ENCODE data around the gene MST1.

The MST1 gene

DNA sequence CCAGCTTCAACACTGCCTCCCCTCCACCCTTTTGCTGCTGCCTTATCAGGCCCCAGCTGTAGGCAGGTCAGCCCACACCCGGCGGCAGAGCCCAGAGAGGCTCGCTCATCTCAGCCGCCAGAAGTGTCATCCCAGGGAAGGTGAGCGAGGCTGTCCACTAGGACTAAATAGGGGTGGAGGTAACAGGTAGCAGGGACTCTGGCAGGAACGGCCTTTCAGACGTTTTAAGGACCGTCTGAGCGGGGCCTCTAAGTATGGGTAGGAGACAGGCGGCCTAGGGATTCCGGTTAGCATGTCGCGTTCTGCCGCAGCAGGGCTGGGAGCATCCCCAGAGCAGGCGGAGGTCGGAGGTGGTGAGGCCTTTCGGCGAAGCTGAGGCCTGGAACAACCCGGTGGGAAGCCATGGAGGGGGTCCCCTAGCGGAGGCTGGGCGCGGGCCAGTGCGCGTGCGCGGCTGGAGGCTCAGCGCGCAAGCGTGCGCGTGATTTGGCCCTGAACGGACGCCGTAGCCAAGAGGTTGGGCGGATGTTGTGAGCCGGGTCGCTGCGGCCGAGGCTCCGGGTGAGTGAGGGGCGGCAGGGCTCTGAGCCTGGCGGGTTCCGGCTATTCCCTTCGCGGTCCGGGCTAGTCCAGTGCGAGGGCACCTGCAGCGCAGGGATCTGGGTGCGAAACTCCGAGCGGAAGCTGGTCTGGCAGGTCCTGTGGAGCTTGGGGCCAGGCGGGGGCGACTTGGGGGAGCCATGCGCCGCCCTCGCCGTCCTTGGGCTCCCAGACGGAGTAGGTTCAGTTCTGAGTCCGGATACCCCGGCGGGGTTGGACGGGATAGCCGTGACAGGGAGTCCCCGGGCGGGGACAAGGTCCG, at the start of gene MST1, which contains the start of gene RNF123:
Gene MST1 (minus strand): TSS at position 429 of the 862 bp plus-strand sequence. CDS start 783 bp downstream, outside the sequence.
Gene RNF123 (plus strand): TSS at position 512 of the 862 bp plus-strand sequence. CDS start 1,609 bp downstream, outside the sequence.
- Histone ChIP-seq H3K4me1 (ENCODE audit: control insufficient read depth, insufficient read depth, low read length) (peaks cover 26% of the 10 kb centered on the region), H3K9me3 (ENCODE audit: control insufficient read depth in 2 of 2, low read length in 2 of 2) (no peaks in the 10 kb centered on the region), H3K9ac (ENCODE audit: low read length in 2 of 2) (peak within 1 kb of the TSS; percentile 85 to 93), H3K4me3 (ENCODE audit: low read length in 2 of 2) (peak within 1 kb of the TSS; percentile 81 to 96), H3K27ac (ENCODE audit: low read length) (peak within 1 kb of the TSS; percentile 46), H3K36me3 (ENCODE audit: control insufficient read depth in 2 of 2, insufficient read depth in 2 of 2, low read length in 2 of 2) (no peaks in the 10 kb centered on the region), H3K27me3 (ENCODE audit: control insufficient read depth in 1 of 2, insufficient read depth in 2 of 2, low read length in 2 of 2) (peaks cover 7 to 9% of the 10 kb centered on the region in 2 donors)

DNA sequence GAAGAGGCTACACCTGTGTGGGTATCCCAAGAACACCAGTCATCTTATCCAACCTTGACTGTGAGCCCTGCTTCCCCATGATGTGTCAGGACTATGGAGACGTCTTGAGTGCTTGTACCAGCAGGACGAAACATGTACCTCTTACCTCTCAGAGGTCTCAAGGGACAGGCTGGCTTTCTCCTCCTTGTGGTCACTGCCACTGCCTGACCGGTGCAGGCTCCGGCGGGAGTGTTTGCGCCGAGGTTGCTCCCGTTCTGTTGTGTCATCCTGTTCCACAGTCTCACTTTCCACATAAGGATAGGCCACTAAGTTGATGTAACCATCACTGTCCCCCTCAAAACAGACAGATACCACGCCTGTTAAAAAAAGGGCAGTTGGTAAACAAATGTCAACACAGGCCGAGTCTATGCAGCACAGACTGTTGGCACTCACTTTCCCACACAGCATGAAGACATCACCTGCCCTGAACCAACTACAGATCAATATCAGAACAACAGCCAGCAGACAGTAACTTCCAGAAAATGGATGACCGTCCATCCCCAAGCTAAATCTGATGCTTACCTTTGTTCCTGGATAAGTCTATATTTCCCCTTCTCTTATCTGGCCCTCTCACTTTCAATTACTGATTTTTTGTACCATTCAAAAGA, 48.9 kb upstream of the MST1 start:
- H3K9me3 ChIP-seq (ENCODE audit: control insufficient read depth in 2 of 2, low read length in 2 of 2) = no peaks in the 10 kb centered on the region
- no peaks in the 10 kb centered on the region for H3K4me1 ChIP-seq (ENCODE audit: control insufficient read depth, insufficient read depth, low read length)
- H3K36me3 ChIP-seq (ENCODE audit: control insufficient read depth in 2 of 2, insufficient read depth in 2 of 2, low read length in 2 of 2) = peaks cover 19 to 36% of the 10 kb centered on the region in 2 donors
- H3K4me3 ChIP-seq (ENCODE audit: low read length in 2 of 2) = no peak overlapping the region
- no peaks in the 10 kb centered on the region for H3K27me3 ChIP-seq (ENCODE audit: control insufficient read depth in 1 of 2, insufficient read depth in 2 of 2, low read length in 2 of 2)
- H3K27ac ChIP-seq (ENCODE audit: low read length) = no peak overlapping the region
- no peak overlapping the region for H3K9ac ChIP-seq (ENCODE audit: low read length in 2 of 2)

DNA sequence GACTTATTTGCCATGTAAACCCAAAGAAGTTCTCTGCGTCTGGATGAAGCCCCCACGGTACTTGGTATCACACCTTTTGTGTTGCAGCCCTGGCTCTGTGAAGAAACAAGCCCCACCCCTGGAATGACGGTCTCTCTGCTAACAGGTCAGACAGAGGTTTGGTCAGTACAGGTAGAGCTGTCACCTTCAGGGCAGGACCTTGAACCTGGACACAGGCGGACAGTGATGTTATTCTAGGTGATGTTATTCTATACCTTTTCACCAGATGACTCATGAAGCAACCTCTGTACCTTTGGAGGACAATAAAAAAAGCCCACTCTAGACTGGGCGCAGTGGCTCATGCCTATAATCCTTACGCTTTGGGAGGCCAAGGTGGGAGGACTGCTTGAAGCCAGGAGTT, 45.5 kb upstream of the MST1 start:
- no peak overlapping the region for H3K4me3 ChIP-seq (ENCODE audit: low read length in 2 of 2)
- H3K36me3 ChIP-seq (ENCODE audit: control insufficient read depth in 2 of 2, insufficient read depth in 2 of 2, low read length in 2 of 2) = peaks cover 37 to 48% of the 10 kb centered on the region in 2 donors
- H3K9me3 ChIP-seq (ENCODE audit: control insufficient read depth in 2 of 2, low read length in 2 of 2) = no peaks in the 10 kb centered on the region
- H3K4me1 ChIP-seq (ENCODE audit: control insufficient read depth, insufficient read depth, low read length) = no peaks in the 10 kb centered on the region
- no peak overlapping the region for H3K9ac ChIP-seq (ENCODE audit: low read length in 2 of 2)
- H3K27ac ChIP-seq (ENCODE audit: low read length) = no peak overlapping the region
- no peaks in the 10 kb centered on the region for H3K27me3 ChIP-seq (ENCODE audit: control insufficient read depth in 1 of 2, insufficient read depth in 2 of 2, low read length in 2 of 2)

DNA sequence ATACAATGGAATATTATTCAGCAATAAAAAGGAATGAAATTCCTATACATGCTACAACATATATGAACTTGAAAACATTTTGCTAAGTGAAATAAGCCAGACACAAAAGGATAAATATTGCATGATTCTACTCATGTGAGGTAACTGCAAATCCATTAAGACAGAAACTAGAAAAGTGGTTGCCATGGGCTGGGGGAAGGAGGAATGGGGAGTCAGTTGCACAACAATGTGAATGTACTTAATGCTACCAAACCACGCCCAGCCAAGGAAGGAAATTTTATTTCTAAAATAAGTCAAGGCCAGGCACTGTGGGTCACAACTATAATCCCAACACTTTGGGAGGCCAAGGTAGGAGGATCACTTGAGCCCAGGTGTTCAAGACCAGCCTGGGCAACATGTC, 44.3 kb upstream of the MST1 start:
- H3K4me1 ChIP-seq (ENCODE audit: control insufficient read depth, insufficient read depth, low read length) = no peaks in the 10 kb centered on the region
- H3K9ac ChIP-seq (ENCODE audit: low read length in 2 of 2) = no peak overlapping the region
- H3K9me3 ChIP-seq (ENCODE audit: control insufficient read depth in 2 of 2, low read length in 2 of 2) = no peaks in the 10 kb centered on the region
- no peaks in the 10 kb centered on the region for H3K27me3 ChIP-seq (ENCODE audit: control insufficient read depth in 1 of 2, insufficient read depth in 2 of 2, low read length in 2 of 2)
- no peak overlapping the region for H3K27ac ChIP-seq (ENCODE audit: low read length)
- H3K4me3 ChIP-seq (ENCODE audit: low read length in 2 of 2) = no peak overlapping the region
- H3K36me3 ChIP-seq (ENCODE audit: control insufficient read depth in 2 of 2, insufficient read depth in 2 of 2, low read length in 2 of 2) = peaks cover 37 to 48% of the 10 kb centered on the region in 2 donors

DNA sequence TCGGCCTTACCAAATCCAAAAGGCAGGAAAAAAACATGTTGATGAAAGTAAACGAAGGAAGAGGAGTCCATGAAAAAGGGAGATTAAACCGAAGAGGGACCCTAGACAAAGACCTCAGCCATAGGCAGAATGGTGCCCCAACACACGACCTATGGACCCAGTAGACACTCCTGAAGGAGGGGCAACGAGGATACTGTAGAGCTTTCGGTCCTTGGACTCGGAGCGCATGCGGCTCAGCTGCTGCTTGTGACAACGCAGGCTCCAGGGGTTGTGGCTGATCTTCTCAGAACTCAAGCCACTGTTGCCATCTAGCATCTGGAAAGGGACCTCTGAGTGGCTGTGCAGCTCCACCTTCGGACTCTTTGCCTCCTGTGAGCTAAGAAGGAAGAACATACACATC, 43.3 kb upstream of the MST1 start:
- no peaks in the 10 kb centered on the region for H3K4me1 ChIP-seq (ENCODE audit: control insufficient read depth, insufficient read depth, low read length)
- H3K27me3 ChIP-seq (ENCODE audit: control insufficient read depth in 1 of 2, insufficient read depth in 2 of 2, low read length in 2 of 2) = no peaks in the 10 kb centered on the region
- H3K4me3 ChIP-seq (ENCODE audit: low read length in 2 of 2) = no peak overlapping the region
- H3K9ac ChIP-seq (ENCODE audit: low read length in 2 of 2) = no peak overlapping the region
- H3K9me3 ChIP-seq (ENCODE audit: control insufficient read depth in 2 of 2, low read length in 2 of 2) = no peaks in the 10 kb centered on the region
- H3K36me3 ChIP-seq (ENCODE audit: control insufficient read depth in 2 of 2, insufficient read depth in 2 of 2, low read length in 2 of 2) = peaks cover 34 to 46% of the 10 kb centered on the region in 2 donors
- no peak overlapping the region for H3K27ac ChIP-seq (ENCODE audit: low read length)

DNA sequence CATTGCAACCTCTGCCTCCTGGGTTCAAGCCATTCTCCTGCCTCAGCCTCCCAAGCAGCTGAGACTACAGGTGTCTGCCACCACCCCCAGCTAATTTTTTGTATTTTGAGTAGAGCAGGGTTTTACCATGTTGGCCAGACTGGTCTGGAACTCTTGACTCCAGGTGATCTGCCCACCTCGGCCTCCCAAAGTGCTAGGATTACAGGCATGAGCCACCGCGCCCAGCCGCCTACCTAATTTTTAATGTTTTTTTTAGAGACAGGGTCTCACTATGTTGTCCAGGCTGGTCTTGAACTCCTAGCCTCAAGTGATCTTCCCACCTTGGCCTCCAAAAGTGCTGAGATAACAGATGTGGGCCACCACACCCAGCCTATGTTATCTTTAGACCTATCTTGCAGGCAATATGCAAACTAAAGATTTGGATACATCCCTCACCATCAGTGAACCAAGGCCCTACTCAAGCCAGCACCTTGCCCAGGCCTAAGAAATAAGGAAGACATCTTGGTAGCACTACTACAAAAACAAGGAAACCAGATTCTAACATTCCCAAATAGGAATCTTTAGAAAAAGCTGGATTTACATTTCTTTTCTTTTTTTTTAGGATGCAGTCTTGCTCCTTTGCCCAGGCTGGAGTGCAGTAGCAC, 40.8 kb upstream of the MST1 start:
- Histone ChIP-seq H3K4me3 (ENCODE audit: low read length in 2 of 2) (no peak overlapping the region), H3K9ac (ENCODE audit: low read length in 2 of 2) (no peak overlapping the region), H3K4me1 (ENCODE audit: control insufficient read depth, insufficient read depth, low read length) (peaks cover under 1% of the 10 kb centered on the region), H3K27ac (ENCODE audit: low read length) (no peak overlapping the region), H3K36me3 (ENCODE audit: control insufficient read depth in 2 of 2, insufficient read depth in 2 of 2, low read length in 2 of 2) (peaks cover 38 to 46% of the 10 kb centered on the region in 2 donors), H3K27me3 (ENCODE audit: control insufficient read depth in 1 of 2, insufficient read depth in 2 of 2, low read length in 2 of 2) (no peaks in the 10 kb centered on the region), H3K9me3 (ENCODE audit: control insufficient read depth in 2 of 2, low read length in 2 of 2) (no peaks in the 10 kb centered on the region)

DNA sequence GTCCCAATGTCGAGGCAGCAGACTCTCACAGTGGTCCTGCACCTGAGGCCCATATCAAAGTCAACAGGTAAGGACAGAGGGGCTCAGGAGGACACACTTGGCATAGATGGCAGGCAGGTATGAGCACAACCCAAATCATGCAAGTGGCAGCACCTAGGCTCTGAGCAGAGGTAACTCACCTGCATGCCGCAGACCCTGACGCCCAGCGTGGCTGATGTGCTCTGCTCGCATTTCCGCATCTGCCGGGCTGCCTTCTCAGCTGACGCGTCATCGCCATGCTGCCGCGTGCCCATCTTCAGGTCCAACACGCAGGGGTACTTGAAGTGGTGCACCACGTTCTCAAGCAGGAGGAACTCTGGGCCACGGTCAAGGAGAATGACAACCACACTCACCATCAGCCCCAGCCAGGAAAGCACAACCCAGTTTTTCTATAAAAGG, 38.7 kb upstream of the MST1 start:
- Histone ChIP-seq H3K4me1 (ENCODE audit: control insufficient read depth, insufficient read depth, low read length) (peaks cover 19% of the 10 kb centered on the region), H3K9ac (ENCODE audit: low read length in 2 of 2) (no peak overlapping the region), H3K27ac (ENCODE audit: low read length) (no peak overlapping the region), H3K36me3 (ENCODE audit: control insufficient read depth in 2 of 2, insufficient read depth in 2 of 2, low read length in 2 of 2) (peaks cover 29 to 39% of the 10 kb centered on the region in 2 donors), H3K9me3 (ENCODE audit: control insufficient read depth in 2 of 2, low read length in 2 of 2) (no peaks in the 10 kb centered on the region), H3K27me3 (ENCODE audit: control insufficient read depth in 1 of 2, insufficient read depth in 2 of 2, low read length in 2 of 2) (no peaks in the 10 kb centered on the region), H3K4me3 (ENCODE audit: low read length in 2 of 2) (no peak overlapping the region)

DNA sequence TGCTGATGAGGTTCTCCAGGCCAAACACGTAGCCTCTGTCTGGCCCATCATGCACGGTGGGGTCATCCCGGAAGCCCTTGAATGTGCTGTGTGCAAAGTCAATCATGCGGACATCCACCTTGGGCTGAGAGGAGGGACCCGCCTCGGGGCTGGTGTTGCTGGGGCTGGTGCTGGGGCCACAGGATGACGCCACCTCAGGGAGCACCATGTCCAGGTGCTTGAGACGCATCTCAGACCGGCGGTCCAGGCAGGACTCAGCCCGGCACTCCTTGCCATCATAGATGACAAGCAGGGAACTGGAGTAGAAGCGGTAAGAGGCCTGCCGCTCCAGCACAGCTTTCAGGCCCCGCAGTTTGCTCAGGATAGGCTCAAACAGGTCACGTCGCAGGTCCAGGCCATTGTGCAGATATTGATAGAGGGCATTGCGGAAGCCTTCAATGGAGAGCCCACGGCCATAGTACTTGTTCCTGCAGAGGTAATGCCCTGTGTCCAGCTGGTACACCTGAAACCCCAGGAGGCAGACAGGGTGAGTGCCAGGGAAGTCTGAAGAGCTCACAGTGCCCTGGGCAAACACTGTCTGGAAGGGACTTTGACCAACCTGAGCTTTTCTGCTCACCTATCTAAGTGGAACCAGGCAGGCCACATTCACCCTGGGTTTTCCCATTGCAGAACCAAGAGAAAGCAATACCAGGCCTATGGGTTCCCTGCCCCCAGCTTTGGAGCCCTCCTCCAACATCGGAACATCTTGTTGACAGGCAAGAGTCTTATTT, 38.1 kb upstream of the MST1 start:
- Histone ChIP-seq H3K9ac (ENCODE audit: low read length in 2 of 2) (no peak overlapping the region), H3K27ac (ENCODE audit: low read length) (no peak overlapping the region), H3K9me3 (ENCODE audit: control insufficient read depth in 2 of 2, low read length in 2 of 2) (no peaks in the 10 kb centered on the region)

DNA sequence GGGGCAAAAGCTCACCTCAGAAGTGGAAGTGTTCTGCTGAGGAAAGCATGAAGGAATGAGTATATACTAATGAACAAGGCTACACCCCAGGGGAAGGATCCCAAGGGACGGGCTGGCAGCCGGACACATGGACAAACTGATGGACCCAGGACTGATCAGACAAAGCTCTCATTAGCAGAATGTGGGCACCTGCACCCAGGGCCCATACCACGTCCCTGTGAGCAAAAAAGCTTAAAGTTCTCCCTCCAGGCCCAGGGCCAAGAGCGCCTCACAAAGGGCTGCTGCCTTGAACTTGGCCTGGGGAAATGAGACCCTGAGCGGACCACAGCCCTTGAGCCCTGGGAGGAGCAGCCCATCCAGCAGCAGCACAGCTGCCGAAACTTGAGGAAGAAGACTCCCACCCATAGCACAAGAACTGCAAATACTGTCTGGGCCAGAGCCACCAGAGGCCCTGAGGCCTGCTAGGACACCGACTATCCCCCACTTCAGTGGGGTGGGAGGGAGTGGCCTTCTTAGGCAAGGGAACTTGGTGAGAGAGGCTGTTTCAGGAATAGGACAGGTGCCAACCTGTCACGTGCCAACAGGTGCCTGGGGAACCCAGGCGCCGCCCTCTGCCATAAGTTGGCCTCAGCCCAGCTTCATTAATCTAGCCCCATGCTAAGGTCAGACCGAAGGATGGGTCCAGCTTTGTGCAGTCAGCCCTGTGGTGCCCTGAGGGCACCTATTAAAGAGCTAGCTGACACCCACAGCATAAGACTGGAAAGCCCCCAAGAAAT, 36.8 kb upstream of the MST1 start:
- Histone ChIP-seq H3K4me1 (ENCODE audit: control insufficient read depth, insufficient read depth, low read length) (peaks cover 27% of the 10 kb centered on the region), H3K27me3 (ENCODE audit: control insufficient read depth in 1 of 2, insufficient read depth in 2 of 2, low read length in 2 of 2) (no peaks in the 10 kb centered on the region), H3K9me3 (ENCODE audit: control insufficient read depth in 2 of 2, low read length in 2 of 2) (no peaks in the 10 kb centered on the region), H3K27ac (ENCODE audit: low read length) (no peak overlapping the region), H3K9ac (ENCODE audit: low read length in 2 of 2) (no peak overlapping the region), H3K4me3 (ENCODE audit: low read length in 2 of 2) (no peak overlapping the region), H3K36me3 (ENCODE audit: control insufficient read depth in 2 of 2, insufficient read depth in 2 of 2, low read length in 2 of 2) (peaks cover 17 to 30% of the 10 kb centered on the region in 2 donors)

More for the DNA sequence above, 38.1 kb upstream of the MST1 start:
- Histone ChIP-seq H3K4me1 (ENCODE audit: control insufficient read depth, insufficient read depth, low read length) (peaks cover 25% of the 10 kb centered on the region), H3K27me3 (ENCODE audit: control insufficient read depth in 1 of 2, insufficient read depth in 2 of 2, low read length in 2 of 2) (no peaks in the 10 kb centered on the region), H3K36me3 (ENCODE audit: control insufficient read depth in 2 of 2, insufficient read depth in 2 of 2, low read length in 2 of 2) (peaks cover 23 to 33% of the 10 kb centered on the region in 2 donors), H3K4me3 (ENCODE audit: low read length in 2 of 2) (no peak overlapping the region)

Measured in stomach smooth muscle (tissue), 2 donors.